Breast epithelium (tissue), 3 donors: ENCODE measurements around the gene EGLN1.

Experiments used
- CTCF ChIP-seq, 3 donors: fragments of 450-650 bp; IDR thresholded peaks; one replicate each; pipeline ENCODE4 v1.5.1; 2016 to 2017; ENCODE audit warnings: antibody characterized with exemption in 3 of 3, mild to moderate bottlenecking in 3 of 3, moderate library complexity in 3 of 3
- POLR2A ChIP-seq: fragments of 450-650 bp; IDR thresholded peaks from one replicate; pipeline ENCODE4 v1.6.1; 2016; ENCODE audit warnings: antibody characterized with exemption, mild to moderate bottlenecking, moderate library complexity

GRCh38 chr1:231327617-231328016 is 94.5 kb downstream of the EGLN1 start:
- TF ChIP-seq CTCF (IDR thresholded peaks at IDR 0.05) = no peak
- TF ChIP-seq POLR2A = no peak
